ENCODE measurements around the gene ADCY1.
"Not testable (repeated sequence)": the region's sequence is repeated elsewhere in the genome, so short reads cannot be mapped to it uniquely, and the experiment has no call there.

ADCY1 gene

DNA sequence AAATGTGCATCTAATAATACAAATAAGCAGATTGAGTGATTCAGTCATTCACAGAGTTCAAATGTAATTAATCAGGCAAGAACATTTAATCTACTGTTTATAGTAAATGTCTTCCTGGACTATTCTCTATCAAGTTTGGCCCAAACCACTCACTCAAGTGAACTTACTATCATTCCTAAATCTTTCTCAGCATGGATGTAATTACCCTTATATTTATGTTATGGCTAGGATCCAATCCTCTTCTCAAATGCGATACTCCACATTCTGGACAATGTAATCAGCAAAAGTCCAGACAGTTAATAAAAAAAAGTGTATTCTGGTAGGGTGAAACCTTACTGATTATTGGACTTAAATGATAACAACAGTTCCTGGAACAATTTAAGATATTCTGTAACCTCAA, 185.3 kb downstream of the ADCY1 start:
- not testable (repeated sequence) for DNase-seq (ENCODE audit: low spot score)

GRCh38 chr7:45761545-45762205, 187.5 kb downstream of the ADCY1 start:
- DNase-seq (ENCODE audit: low spot score) = not testable (repeated sequence)

GRCh38 chr7:45762225-45762994, 188.2 kb downstream of the ADCY1 start:
- not testable (repeated sequence) for DNase-seq (ENCODE audit: low spot score)

DNA sequence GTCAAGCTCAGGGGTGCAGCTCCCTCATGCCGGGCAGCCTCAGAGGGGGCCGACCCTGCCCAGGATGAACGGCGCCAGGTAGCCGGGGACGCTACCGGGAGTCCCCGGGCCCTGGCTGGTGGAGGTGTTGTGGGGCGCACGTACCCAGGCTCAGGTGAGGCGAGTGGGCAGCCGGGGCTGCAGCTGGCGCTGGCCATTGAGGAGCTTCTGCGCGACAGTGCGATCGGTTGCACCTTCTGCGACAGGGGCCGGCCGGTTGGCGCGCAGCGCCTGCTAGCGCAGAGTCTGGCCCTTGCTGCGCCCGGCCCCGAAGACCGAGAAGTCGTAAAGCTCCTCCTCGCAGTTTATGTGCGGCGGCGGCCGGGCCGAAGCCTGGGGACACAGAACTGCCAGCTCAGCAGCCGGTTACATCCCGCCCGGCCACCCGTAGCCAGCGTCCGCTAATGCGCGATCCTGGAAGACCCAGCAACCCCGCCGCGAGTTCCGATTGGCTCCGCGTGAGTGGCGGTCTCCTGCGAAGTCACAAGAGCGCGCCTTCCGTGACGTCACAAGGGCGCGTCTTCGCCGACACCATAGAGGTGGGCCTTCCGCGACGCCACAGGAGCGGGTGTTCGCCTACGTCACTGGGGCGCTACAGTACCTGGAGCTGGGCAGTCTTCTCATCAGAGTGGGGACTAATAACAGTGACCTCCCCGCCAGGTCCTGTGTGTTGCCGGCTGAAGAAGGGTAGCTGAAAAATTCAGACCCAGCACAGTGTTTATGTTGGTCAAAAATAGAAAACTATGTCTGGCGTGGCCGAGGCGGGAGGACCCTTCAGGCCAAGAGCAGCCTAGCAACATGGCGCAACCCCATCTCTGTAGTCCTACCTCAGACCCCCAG, 194.6 kb downstream of the ADCY1 start:
- peak; percentile 99 for DNase-seq (ENCODE audit: low spot score)

GRCh38 chr7:45769626-45770025, 195.5 kb downstream of the ADCY1 start:
- DNase-seq (ENCODE audit: low spot score) = not testable (repeated sequence)
